WTC11 (cell line): Measurements from ENCODE around the gene TNKS2. TPM values are rescaled to one million over a fixed set of nuclear protein-coding genes. Genes with fewer than 3 reads are reported as not detected.

Experiments used
- ATAC-seq: fragments of 200-7000 bp; cut with Tn5 transposase; 2 replicates; pipeline ENCODE4 v1.10.0; 2021; ENCODE audit warnings: mild to moderate bottlenecking, moderate library complexity
- CTCF ChIA-PET: fragments of 300-600 bp; sonication (Branson Sonifier 250); formaldehyde crosslinking; loops from one replicate; lab custom pipeline; 2021; ENCODE audit warnings: antibody characterized with exemption; lab: Charles Lee
- POLR2A ChIA-PET: fragments of 350-600 bp; sonication (Branson Sonifier 250); formaldehyde crosslinking; loops from one replicate; lab custom pipeline; 2021; ENCODE audit warnings: antibody characterized with exemption; lab: Charles Lee
- DNase-seq: peaks from one replicate; pipeline ENCODE4 v3.0.0; 2021; ENCODE audit warnings: low spot score
- H3K27ac Mint-ChIP-seq: 2 replicates; pipeline ENCODE4 v1.8.0; 2021; ENCODE audit warnings: mixed read lengths
- H3K27me3 Mint-ChIP-seq: 2 replicates; pipeline ENCODE4 v1.8.0; 2021; ENCODE audit warnings: low read depth, mild to moderate bottlenecking, moderate library complexity, mixed read lengths
- H3K36me3 Mint-ChIP-seq: 2 replicates; pipeline ENCODE4 v1.8.0; 2021; ENCODE audit warnings: mixed read lengths
- H3K4me1 Mint-ChIP-seq: 2 replicates; pipeline ENCODE4 v1.8.0; 2022; ENCODE audit warnings: mixed read lengths
- H3K4me3 Mint-ChIP-seq: 2 replicates; pipeline ENCODE4 v1.8.0; 2021; ENCODE audit warnings: mild to moderate bottlenecking, moderate library complexity, mixed read lengths
- H3K9me3 Mint-ChIP-seq: 2 replicates; pipeline ENCODE4 v1.8.0; 2021; ENCODE audit warnings: mixed read lengths
- ATF1 ChIP-seq: sonication (generic); formaldehyde crosslinking; IDR thresholded peaks from 2 replicates; pipeline ENCODE4 v1.8.1; 2023; ENCODE audit warnings: mild to moderate bottlenecking, moderate library complexity, missing genetic modification reagents
- CREM ChIP-seq: sonication (generic); formaldehyde crosslinking; IDR thresholded peaks from 2 replicates; pipeline ENCODE4 v1.8.1; 2022; ENCODE audit warnings: mild to moderate bottlenecking, missing genetic modification reagents, moderate library complexity
- EMX1 ChIP-seq: fragments of 250-450 bp; sonication (Bioruptor Pico); IDR thresholded peaks from 2 replicates; pipeline ENCODE4 v1.8.0; 2021; ENCODE audit warnings: mild to moderate bottlenecking
- ETV6 ChIP-seq: sonication (generic); formaldehyde crosslinking; IDR thresholded peaks from 2 replicates; pipeline ENCODE4 v1.8.1; 2022; ENCODE audit warnings: mild to moderate bottlenecking, missing genetic modification reagents
- FOXJ3 ChIP-seq: sonication (generic); formaldehyde crosslinking; IDR thresholded peaks from 2 replicates; pipeline ENCODE4 v1.9.0; 2021; ENCODE audit warnings: missing genetic modification reagents, mild to moderate bottlenecking, borderline replicate concordance
- FOXK1 ChIP-seq: sonication (generic); formaldehyde crosslinking; IDR thresholded peaks from 2 replicates; pipeline ENCODE4 v1.8.0; 2022; ENCODE audit warnings: mild to moderate bottlenecking, moderate library complexity, missing genetic modification reagents
- HMGA2 ChIP-seq: fragments of 250-450 bp; sonication (Bioruptor Pico); IDR thresholded peaks from 2 replicates; pipeline ENCODE4 v1.4.0; 2021; ENCODE audit warnings: mild to moderate bottlenecking, moderate library complexity
- NFYB ChIP-seq: sonication (generic); formaldehyde crosslinking; conservative IDR thresholded peaks from 2 replicates; pipeline ENCODE4 v1.8.0; 2022; ENCODE audit warnings: low read depth, missing genetic modification reagents
- RORB ChIP-seq: fragments of 250-450 bp; sonication (Bioruptor Pico); IDR thresholded peaks from 2 replicates; pipeline ENCODE4 v1.9.0; 2021; ENCODE audit warnings: mild to moderate bottlenecking
- SMAD3 ChIP-seq: sonication (generic); formaldehyde crosslinking; IDR thresholded peaks from 2 replicates; pipeline ENCODE4 v1.8.0; 2022; ENCODE audit warnings: missing genetic modification reagents, mild to moderate bottlenecking, borderline replicate concordance
- SMAD4 ChIP-seq: sonication (generic); formaldehyde crosslinking; IDR thresholded peaks from 2 replicates; pipeline ENCODE4 v1.8.0; 2022; ENCODE audit warnings: mild to moderate bottlenecking, missing genetic modification reagents
- SOX15 ChIP-seq: fragments of 250-450 bp; sonication (Bioruptor Pico); IDR thresholded peaks from 2 replicates; pipeline ENCODE4 v1.9.0; 2021; ENCODE audit warnings: mild to moderate bottlenecking
- ZNF219 ChIP-seq: sonication (generic); formaldehyde crosslinking; IDR thresholded peaks from 2 replicates; pipeline ENCODE4 v1.8.0; 2023; ENCODE audit warnings: missing genetic modification reagents, mild to moderate bottlenecking, borderline replicate concordance
- ZNF263 ChIP-seq: sonication (generic); formaldehyde crosslinking; IDR thresholded peaks from 2 replicates; pipeline ENCODE4 v1.8.1; 2022; ENCODE audit warnings: low read depth, mild to moderate bottlenecking, moderate library complexity, missing genetic modification reagents
- ZNF671 ChIP-seq: fragments of 250-450 bp; sonication (Bioruptor Pico); IDR thresholded peaks from 2 replicates; pipeline ENCODE4 v1.8.0; 2021; ENCODE audit warnings: mild to moderate bottlenecking
- total RNA-seq: library from RNA; stranded (reverse); gene quantifications from 3 replicates; pipeline ENCODE4 v1.2.3, GENCODE V29; 2021
- TF ChIP-seq, protein P1 (sequence below): sonication (generic); formaldehyde crosslinking; IDR thresholded peaks from 2 replicates; pipeline ENCODE4 v1.8.1; 2023; ENCODE audit warnings: mild to moderate bottlenecking, missing genetic modification reagents
- TF ChIP-seq, protein P2 (sequence below): sonication (generic); formaldehyde crosslinking; IDR thresholded peaks from 2 replicates; pipeline ENCODE4 v1.8.0; 2022; ENCODE audit warnings: mild to moderate bottlenecking, missing genetic modification reagents
- TF ChIP-seq, protein P3 (sequence below): sonication (generic); formaldehyde crosslinking; IDR thresholded peaks from 2 replicates; pipeline ENCODE4 v1.8.1; 2022; ENCODE audit warnings: low read depth, missing genetic modification reagents, borderline replicate concordance
- TF ChIP-seq, protein P4 (sequence below): fragments of 250-450 bp; sonication (Bioruptor Pico); IDR thresholded peaks from 2 replicates; pipeline ENCODE4 v2.1.2; 2022; ENCODE audit warnings: mild to moderate bottlenecking, moderate library complexity
- TF ChIP-seq, protein P5 (sequence below): sonication (generic); formaldehyde crosslinking; IDR thresholded peaks from 2 replicates; pipeline ENCODE4 v1.8.0; 2022; ENCODE audit warnings: missing genetic modification reagents

Gene TNKS2
- total RNA-seq, 1 experiment from 2014 or later = 53.5 TPM

DNA sequence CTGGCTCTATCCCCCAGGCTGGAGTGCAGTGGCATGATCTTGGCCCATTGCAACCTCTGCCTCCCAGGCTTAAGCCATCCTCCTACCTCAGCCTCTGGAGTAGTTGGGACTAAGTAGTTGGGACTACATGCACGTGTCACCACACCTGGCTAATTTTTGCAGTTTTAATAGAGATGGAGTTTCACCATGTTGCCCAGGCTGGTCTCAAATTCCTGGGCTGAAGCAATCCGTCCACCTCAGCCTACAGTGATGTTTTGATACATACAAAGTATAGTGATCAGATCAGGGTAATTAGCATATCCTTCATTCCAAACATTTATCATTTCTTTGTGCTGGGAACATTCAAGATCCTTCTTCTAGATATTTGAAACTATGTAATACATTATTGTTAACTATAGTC lies 22.5 kb upstream of the TNKS2 start (continued):
- TF ChIP-seq HMGA2 (CRISPR knock-in tag) (no peak), ZNF263 (CRISPR knock-in tag) (no peak)

DNA sequence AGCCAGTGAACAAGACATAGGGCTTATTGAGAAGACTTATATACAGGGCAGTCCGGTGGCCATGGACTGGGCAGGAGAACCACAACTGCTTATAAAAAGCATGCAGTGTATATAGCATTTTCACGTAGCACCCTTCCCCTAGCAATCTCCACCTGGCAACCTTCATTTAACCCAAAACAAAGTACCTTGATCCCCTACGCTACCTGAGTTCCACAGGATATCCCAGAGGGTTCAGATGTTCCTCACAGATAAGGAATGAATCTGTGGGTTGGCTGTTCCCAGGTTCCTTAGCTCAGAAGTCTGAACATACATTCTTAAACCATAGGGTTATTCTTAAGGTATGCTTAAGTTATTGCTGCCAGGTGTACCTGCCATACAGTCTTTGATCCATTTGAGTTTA lies 22.0 kb upstream of the TNKS2 start:
- H3K9me3 Mint-ChIP-seq = peaks cover 7% of the 10 kb centered on the region
- POLR2A ChIA-PET = no interaction called here
- H3K4me3 Mint-ChIP-seq = no peak overlapping the region
- no peaks in the 10 kb centered on the region for H3K36me3 Mint-ChIP-seq
- ATAC-seq (no peak), DNase-seq (no peak)
- CTCF ChIA-PET = interaction anchor here (0.7 kb wide), 1 partner anchor 133 kb away, joined by 3 read pairs; no protein-coding TSS in a partner anchor
- H3K27me3 Mint-ChIP-seq = no peaks in the 10 kb centered on the region
- H3K4me1 Mint-ChIP-seq = peaks cover 11% of the 10 kb centered on the region
- H3K27ac Mint-ChIP-seq = no peak overlapping the region
- TF ChIP-seq, protein P1, sequence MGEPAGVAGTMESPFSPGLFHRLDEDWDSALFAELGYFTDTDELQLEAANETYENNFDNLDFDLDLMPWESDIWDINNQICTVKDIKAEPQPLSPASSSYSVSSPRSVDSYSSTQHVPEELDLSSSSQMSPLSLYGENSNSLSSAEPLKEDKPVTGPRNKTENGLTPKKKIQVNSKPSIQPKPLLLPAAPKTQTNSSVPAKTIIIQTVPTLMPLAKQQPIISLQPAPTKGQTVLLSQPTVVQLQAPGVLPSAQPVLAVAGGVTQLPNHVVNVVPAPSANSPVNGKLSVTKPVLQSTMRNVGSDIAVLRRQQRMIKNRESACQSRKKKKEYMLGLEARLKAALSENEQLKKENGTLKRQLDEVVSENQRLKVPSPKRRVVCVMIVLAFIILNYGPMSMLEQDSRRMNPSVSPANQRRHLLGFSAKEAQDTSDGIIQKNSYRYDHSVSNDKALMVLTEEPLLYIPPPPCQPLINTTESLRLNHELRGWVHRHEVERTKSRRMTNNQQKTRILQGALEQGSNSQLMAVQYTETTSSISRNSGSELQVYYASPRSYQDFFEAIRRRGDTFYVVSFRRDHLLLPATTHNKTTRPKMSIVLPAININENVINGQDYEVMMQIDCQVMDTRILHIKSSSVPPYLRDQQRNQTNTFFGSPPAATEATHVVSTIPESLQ = no peak
- no peak for TF ChIP-seq HMGA2 (CRISPR knock-in tag)
- TF ChIP-seq, protein P2, sequence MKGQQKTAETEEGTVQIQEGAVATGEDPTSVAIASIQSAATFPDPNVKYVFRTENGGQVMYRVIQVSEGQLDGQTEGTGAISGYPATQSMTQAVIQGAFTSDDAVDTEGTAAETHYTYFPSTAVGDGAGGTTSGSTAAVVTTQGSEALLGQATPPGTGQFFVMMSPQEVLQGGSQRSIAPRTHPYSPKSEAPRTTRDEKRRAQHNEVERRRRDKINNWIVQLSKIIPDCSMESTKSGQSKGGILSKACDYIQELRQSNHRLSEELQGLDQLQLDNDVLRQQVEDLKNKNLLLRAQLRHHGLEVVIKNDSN (CRISPR knock-in tag) = no peak
- no peak for TF ChIP-seq EMX1 (CRISPR knock-in tag)
- TF ChIP-seq, protein P3, sequence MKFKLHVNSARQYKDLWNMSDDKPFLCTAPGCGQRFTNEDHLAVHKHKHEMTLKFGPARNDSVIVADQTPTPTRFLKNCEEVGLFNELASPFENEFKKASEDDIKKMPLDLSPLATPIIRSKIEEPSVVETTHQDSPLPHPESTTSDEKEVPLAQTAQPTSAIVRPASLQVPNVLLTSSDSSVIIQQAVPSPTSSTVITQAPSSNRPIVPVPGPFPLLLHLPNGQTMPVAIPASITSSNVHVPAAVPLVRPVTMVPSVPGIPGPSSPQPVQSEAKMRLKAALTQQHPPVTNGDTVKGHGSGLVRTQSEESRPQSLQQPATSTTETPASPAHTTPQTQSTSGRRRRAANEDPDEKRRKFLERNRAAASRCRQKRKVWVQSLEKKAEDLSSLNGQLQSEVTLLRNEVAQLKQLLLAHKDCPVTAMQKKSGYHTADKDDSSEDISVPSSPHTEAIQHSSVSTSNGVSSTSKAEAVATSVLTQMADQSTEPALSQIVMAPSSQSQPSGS (CRISPR knock-in tag) = no peak
- TF ChIP-seq, protein P4, sequence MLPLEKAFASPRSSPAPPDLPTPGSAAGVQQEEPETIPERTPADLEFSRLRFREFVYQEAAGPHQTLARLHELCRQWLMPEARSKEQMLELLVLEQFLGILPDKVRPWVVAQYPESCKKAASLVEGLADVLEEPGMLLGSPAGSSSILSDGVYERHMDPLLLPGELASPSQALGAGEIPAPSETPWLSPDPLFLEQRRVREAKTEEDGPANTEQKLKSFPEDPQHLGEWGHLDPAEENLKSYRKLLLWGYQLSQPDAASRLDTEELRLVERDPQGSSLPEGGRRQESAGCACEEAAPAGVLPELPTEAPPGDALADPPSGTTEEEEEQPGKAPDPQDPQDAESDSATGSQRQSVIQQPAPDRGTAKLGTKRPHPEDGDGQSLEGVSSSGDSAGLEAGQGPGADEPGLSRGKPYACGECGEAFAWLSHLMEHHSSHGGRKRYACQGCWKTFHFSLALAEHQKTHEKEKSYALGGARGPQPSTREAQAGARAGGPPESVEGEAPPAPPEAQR (CRISPR knock-in tag) = no peak
- no peak for TF ChIP-seq SOX15 (CRISPR knock-in tag)
- TF ChIP-seq SMAD4 (CRISPR knock-in tag) = no peak
- no peak for TF ChIP-seq ZNF219 (CRISPR knock-in tag)
- TF ChIP-seq ZNF671 (CRISPR knock-in tag) = no peak
- TF ChIP-seq NFYB (CRISPR knock-in tag) = no peak
- TF ChIP-seq RORB = no peak
- TF ChIP-seq, protein P5, sequence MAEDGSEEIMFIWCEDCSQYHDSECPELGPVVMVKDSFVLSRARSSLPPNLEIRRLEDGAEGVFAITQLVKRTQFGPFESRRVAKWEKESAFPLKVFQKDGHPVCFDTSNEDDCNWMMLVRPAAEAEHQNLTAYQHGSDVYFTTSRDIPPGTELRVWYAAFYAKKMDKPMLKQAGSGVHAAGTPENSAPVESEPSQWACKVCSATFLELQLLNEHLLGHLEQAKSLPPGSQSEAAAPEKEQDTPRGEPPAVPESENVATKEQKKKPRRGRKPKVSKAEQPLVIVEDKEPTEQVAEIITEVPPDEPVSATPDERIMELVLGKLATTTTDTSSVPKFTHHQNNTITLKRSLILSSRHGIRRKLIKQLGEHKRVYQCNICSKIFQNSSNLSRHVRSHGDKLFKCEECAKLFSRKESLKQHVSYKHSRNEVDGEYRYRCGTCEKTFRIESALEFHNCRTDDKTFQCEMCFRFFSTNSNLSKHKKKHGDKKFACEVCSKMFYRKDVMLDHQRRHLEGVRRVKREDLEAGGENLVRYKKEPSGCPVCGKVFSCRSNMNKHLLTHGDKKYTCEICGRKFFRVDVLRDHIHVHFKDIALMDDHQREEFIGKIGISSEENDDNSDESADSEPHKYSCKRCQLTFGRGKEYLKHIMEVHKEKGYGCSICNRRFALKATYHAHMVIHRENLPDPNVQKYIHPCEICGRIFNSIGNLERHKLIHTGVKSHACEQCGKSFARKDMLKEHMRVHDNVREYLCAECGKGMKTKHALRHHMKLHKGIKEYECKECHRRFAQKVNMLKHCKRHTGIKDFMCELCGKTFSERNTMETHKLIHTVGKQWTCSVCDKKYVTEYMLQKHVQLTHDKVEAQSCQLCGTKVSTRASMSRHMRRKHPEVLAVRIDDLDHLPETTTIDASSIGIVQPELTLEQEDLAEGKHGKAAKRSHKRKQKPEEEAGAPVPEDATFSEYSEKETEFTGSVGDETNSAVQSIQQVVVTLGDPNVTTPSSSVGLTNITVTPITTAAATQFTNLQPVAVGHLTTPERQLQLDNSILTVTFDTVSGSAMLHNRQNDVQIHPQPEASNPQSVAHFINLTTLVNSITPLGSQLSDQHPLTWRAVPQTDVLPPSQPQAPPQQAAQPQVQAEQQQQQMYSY = no peak
- no peak for TF ChIP-seq SMAD3 (CRISPR knock-in tag)
- TF ChIP-seq FOXK1 (CRISPR knock-in tag) = no peak
- TF ChIP-seq ATF1 (CRISPR knock-in tag) = no peak
- TF ChIP-seq CREM = no peak
- TF ChIP-seq ETV6 (CRISPR knock-in tag) = no peak
- TF ChIP-seq FOXJ3 (CRISPR knock-in tag) = no peak
- TF ChIP-seq, all 79 proteins: peak for 0
